Measurements from ENCODE around the gene RPP40. TPM values are rescaled to one million over a fixed set of nuclear protein-coding genes. Genes with fewer than 3 reads are reported as not detected.
"Not testable (repeated sequence)": the region's sequence is repeated elsewhere in the genome, so short reads cannot be mapped to it uniquely, and the experiment has no call there.

Gene RPP40
- total RNA-seq, 4 donors from 2014 or later: 1.6 to 8.7 (median 4.6) TPM; not detected in 1

- no peak for DNase-seq
- Histone ChIP-seq H3K4me3 (no peak overlapping the region), H3K9me3 (no peaks in the 10 kb centered on the region), H3K27ac (no peak overlapping the region), H3K36me3 (no peaks in the 10 kb centered on the region), H3K27me3 (no peaks in the 10 kb centered on the region), H3K4me1 (no peaks in the 10 kb centered on the region)
- intact Hi-C loops (cut with DNase I; ENCODE audit: low total_unique reads): no loop called here
- WGBS, 2 donors (ENCODE audit: low coverage in 1 of 2): 25 to 31% methylated on average over 2 of the region's 2 CpGs
- in situ Hi-C loops (cut with MboI; ENCODE audit: low pct_ligation_motif_present in 1 of 4, low pct_unique_long_range_greater_than_20kb in 1 of 4, low sequenced_read_pairs in 3 of 4): no loop called here
- TF ChIP-seq, protein P1, sequence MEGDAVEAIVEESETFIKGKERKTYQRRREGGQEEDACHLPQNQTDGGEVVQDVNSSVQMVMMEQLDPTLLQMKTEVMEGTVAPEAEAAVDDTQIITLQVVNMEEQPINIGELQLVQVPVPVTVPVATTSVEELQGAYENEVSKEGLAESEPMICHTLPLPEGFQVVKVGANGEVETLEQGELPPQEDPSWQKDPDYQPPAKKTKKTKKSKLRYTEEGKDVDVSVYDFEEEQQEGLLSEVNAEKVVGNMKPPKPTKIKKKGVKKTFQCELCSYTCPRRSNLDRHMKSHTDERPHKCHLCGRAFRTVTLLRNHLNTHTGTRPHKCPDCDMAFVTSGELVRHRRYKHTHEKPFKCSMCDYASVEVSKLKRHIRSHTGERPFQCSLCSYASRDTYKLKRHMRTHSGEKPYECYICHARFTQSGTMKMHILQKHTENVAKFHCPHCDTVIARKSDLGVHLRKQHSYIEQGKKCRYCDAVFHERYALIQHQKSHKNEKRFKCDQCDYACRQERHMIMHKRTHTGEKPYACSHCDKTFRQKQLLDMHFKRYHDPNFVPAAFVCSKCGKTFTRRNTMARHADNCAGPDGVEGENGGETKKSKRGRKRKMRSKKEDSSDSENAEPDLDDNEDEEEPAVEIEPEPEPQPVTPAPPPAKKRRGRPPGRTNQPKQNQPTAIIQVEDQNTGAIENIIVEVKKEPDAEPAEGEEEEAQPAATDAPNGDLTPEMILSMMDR (IDR thresholded peaks at IDR 0.05): no peak
- TF ChIP-seq POLR2AphosphoS5 (IDR thresholded peaks at IDR 0.05): no peak
- no peak for TF ChIP-seq POLR2A (IDR thresholded peaks at IDR 0.05)
- no peak for TF ChIP-seq EP300 (IDR thresholded peaks at IDR 0.05; ENCODE audit: low read depth)
These were observed 8.7 kb upstream of the RPP40 start for GRCh38 chr6:5012519-5012918.

- Histone ChIP-seq H3K36me3 (no peaks in the 10 kb centered on the region), H3K9me3 (no peaks in the 10 kb centered on the region), H3K27ac (no peak overlapping the region), H3K4me1 (no peaks in the 10 kb centered on the region), H3K27me3 (no peaks in the 10 kb centered on the region), H3K4me3 (no peak overlapping the region)
- DNase-seq: no peak
- WGBS, 2 donors (ENCODE audit: low coverage in 1 of 2): 79 to 87% methylated on average over 9 to 12 of the region's 12 CpGs
- no peak for TF ChIP-seq POLR2A (IDR thresholded peaks at IDR 0.05)
- no peak for TF ChIP-seq POLR2AphosphoS5 (IDR thresholded peaks at IDR 0.05)
- no peak for TF ChIP-seq EP300 (IDR thresholded peaks at IDR 0.05; ENCODE audit: low read depth)
- TF ChIP-seq, protein P1 (IDR thresholded peaks at IDR 0.05): no peak
- in situ Hi-C loops (cut with MboI; ENCODE audit: low pct_ligation_motif_present in 1 of 4, low pct_unique_long_range_greater_than_20kb in 1 of 4, low sequenced_read_pairs in 3 of 4) (no loop called here), intact Hi-C loops (cut with DNase I; ENCODE audit: low total_unique reads) (no loop called here)
These were observed 7.5 kb upstream of the RPP40 start for GRCh38 chr6:5011346-5011745.

- WGBS, 2 donors (ENCODE audit: low coverage in 1 of 2): 40 to 86% methylated on average over 1 to 3 of the region's 3 CpGs
- TF ChIP-seq POLR2AphosphoS5 (IDR thresholded peaks at IDR 0.05) (no peak), POLR2A (IDR thresholded peaks at IDR 0.05) (no peak), EP300 (IDR thresholded peaks at IDR 0.05; ENCODE audit: low read depth) (no peak)
- TF ChIP-seq, protein P1 (IDR thresholded peaks at IDR 0.05): no peak
- H3K4me3 ChIP-seq: no peak overlapping the region
- no peak for DNase-seq
- in situ Hi-C loops (cut with MboI; ENCODE audit: low pct_ligation_motif_present in 1 of 4, low pct_unique_long_range_greater_than_20kb in 1 of 4, low sequenced_read_pairs in 3 of 4) (no loop called here), intact Hi-C loops (cut with DNase I; ENCODE audit: low total_unique reads) (no loop called here)
- H3K27ac ChIP-seq: no peak overlapping the region
- H3K4me1 ChIP-seq: peaks cover 0 to 8% (median 4%) of the 10 kb centered on the region in 4 donors
- H3K9me3 ChIP-seq: no peaks in the 10 kb centered on the region
- H3K27me3 ChIP-seq: no peaks in the 10 kb centered on the region
- H3K36me3 ChIP-seq: no peaks in the 10 kb centered on the region
These were observed 3.7 kb upstream of the RPP40 start for GRCh38 chr6:5007531-5007930.

DNA sequence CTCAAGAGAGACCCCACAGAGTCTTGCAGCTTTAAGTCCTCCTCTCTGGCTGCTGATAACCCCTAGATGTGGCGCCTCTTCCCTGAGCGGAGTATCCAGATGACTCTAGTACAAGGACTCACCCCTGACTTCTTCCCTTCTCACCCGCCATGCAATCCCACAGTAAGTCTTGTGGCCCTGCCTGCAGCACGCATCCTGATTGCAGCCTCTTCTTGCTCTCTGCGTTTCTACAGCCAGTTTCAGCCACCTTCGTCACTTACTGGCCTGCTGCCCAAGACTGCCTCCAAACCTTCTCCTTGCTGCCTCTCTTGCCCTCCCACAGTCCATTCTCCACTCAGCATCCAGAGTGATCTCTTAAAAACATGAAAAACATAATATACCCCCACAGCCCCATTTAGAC lies 2.4 kb upstream of the RPP40 start:
- intact Hi-C loops (cut with DNase I; ENCODE audit: low total_unique reads): no loop called here
- Histone ChIP-seq H3K36me3 (no peaks in the 10 kb centered on the region), H3K27ac (no peak overlapping the region), H3K4me3 (no peak overlapping the region), H3K9me3 (no peaks in the 10 kb centered on the region), H3K4me1 (peaks cover 0 to 8% (median 4%) of the 10 kb centered on the region in 4 donors), H3K27me3 (no peaks in the 10 kb centered on the region)
- in situ Hi-C loops (cut with MboI; ENCODE audit: low pct_ligation_motif_present in 1 of 4, low pct_unique_long_range_greater_than_20kb in 1 of 4, low sequenced_read_pairs in 3 of 4): no loop called here
- 93 to 98% methylated on average over 5 to 6 of the region's 6 CpGs for WGBS, 2 donors (ENCODE audit: low coverage in 1 of 2)
- TF ChIP-seq EP300 (IDR thresholded peaks at IDR 0.05; ENCODE audit: low read depth) (no peak), POLR2A (IDR thresholded peaks at IDR 0.05) (no peak), POLR2AphosphoS5 (IDR thresholded peaks at IDR 0.05) (no peak)
- TF ChIP-seq, protein P1 (IDR thresholded peaks at IDR 0.05): no peak
- no peak for DNase-seq

DNA sequence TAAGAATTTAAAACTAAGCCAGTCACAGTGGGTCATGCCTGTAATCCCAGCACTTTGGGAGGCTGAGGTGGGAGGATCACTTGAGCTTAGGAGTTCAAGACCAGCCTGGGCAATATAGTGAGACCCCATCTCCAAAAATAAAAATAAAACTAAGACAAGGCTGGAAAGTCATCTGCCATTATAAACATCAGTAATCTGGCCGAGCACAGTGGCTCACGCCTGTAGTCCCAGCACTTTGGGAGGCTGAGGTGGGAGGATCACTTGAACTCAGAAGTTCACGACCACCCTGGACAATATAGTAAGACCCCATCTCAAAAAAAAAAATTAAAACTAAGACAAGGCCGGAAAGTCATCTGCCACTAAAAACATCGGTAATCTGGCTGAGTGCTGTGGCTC lies 1.2 kb upstream of the RPP40 start:
- H3K9me3 ChIP-seq; H3K27me3 ChIP-seq; H3K36me3 ChIP-seq; H3K4me1 ChIP-seq; DNase-seq; H3K27ac ChIP-seq; H3K4me3 ChIP-seq; intact Hi-C loops (cut with DNase I; ENCODE audit: low total_unique reads); in situ Hi-C loops (cut with MboI; ENCODE audit: low pct_ligation_motif_present in 1 of 4, low pct_unique_long_range_greater_than_20kb in 1 of 4, low sequenced_read_pairs in 3 of 4): not testable (repeated sequence)
- 86 to 88% methylated on average over 4 to 5 of the region's 5 CpGs for WGBS, 2 donors (ENCODE audit: low coverage in 1 of 2)
